Gastroesophageal sphincter (tissue), 3 donors: ENCODE measurements around the gene PXN.

ENCODE experiments used
- CTCF ChIP-seq, 4 experiments: fragments of 200-600 bp in 2 of 4; fragments of 450-650 bp in 2 of 4; sonication (generic) in 1 of 4; IDR thresholded peaks; one replicate each; pipeline ENCODE4 v1.5.1; 2017 to 2019; ENCODE audit warnings: antibody characterized with exemption in 4 of 4, mild to moderate bottlenecking in 2 of 4, moderate library complexity in 2 of 4
- EP300 ChIP-seq: sonication (generic); formaldehyde crosslinking; IDR thresholded peaks from one replicate; pipeline ENCODE4 v1.6.1; 2017; ENCODE audit warnings: antibody characterized with exemption, mild to moderate bottlenecking
- POLR2A ChIP-seq, 2 donors: fragments of 450-650 bp; IDR thresholded peaks; one replicate each; pipeline ENCODE4 v1.6.1; 2017; ENCODE audit warnings: antibody characterized with exemption in 2 of 2, mild to moderate bottlenecking in 2 of 2, moderate library complexity in 1 of 2
- POLR2AphosphoS5 ChIP-seq: sonication (generic); formaldehyde crosslinking; IDR thresholded peaks from one replicate; pipeline ENCODE4 v1.6.1; 2017; ENCODE audit warnings: antibody characterized with exemption

- TF ChIP-seq CTCF (IDR thresholded peaks at IDR 0.05) (no peak), POLR2A (IDR thresholded peaks at IDR 0.05) (no peak), EP300 (no peak), POLR2AphosphoS5 (no peak)
Observed at GRCh38 chr12:120197542-120197887, 68.0 kb downstream of the PXN start.
